Measurements from ENCODE around the gene PIMREG. TPM values are rescaled to one million over a fixed set of nuclear protein-coding genes. Genes with fewer than 3 reads are reported as not detected.

The PIMREG gene
- total RNA-seq, 2 experiments from 2014 or later: 6.8 to 17.0 TPM

- Mint-ChIP-seq H3K36me3 (no peaks in the 10 kb centered on the region), H3K27me3 (peaks cover 21% of the 10 kb centered on the region), H3K4me3 (no peak overlapping the region), H3K4me1 (peaks cover 31% of the 10 kb centered on the region), H3K27ac (no peak overlapping the region), H3K9me3 (ENCODE audit: low read depth) (no peaks in the 10 kb centered on the region)
- CTCF ChIA-PET: interaction anchor here (1.0 kb wide), 1 partner anchor 14 kb away, joined by 3 read pairs; no protein-coding TSS in a partner anchor
- ATAC-seq (no peak), DNase-seq (no peak)
Measured at GRCh38 chr17:6458460-6458950, 14.2 kb downstream of the PIMREG start.

- Mint-ChIP-seq H3K27ac (no peak overlapping the region), H3K4me3 (no peak overlapping the region), H3K27me3 (peaks cover 15% of the 10 kb centered on the region), H3K9me3 (ENCODE audit: low read depth) (no peaks in the 10 kb centered on the region), H3K4me1 (peaks cover 31% of the 10 kb centered on the region), H3K36me3 (no peaks in the 10 kb centered on the region)
- CTCF ChIA-PET: interaction anchor here (1.3 kb wide), 1 partner anchor 13 kb away, joined by 3 read pairs; no protein-coding TSS in a partner anchor
- ATAC-seq (no peak), DNase-seq (no peak)
Measured at GRCh38 chr17:6460531-6461161, 16.4 kb downstream of the PIMREG start.

- no peaks in the 10 kb centered on the region for H3K36me3 Mint-ChIP-seq
- H3K27ac Mint-ChIP-seq: no peak overlapping the region
- peaks cover 31% of the 10 kb centered on the region for H3K4me1 Mint-ChIP-seq
Measured at GRCh38 chr17:6461246-6461645, 17.0 kb downstream of the PIMREG start.

GRCh38 chr17:6461792-6462524 lies 17.7 kb downstream of the PIMREG start:
- peaks cover 10% of the 10 kb centered on the region for H3K27me3 Mint-ChIP-seq
- CTCF ChIA-PET: no interaction called here
- DNase-seq: no peak
- H3K4me1 Mint-ChIP-seq: peaks cover 26% of the 10 kb centered on the region
- no peak overlapping the region for H3K4me3 Mint-ChIP-seq
- no peak overlapping the region for H3K27ac Mint-ChIP-seq
- no peaks in the 10 kb centered on the region for H3K9me3 Mint-ChIP-seq (ENCODE audit: low read depth)
- H3K36me3 Mint-ChIP-seq: no peaks in the 10 kb centered on the region
- ATAC-seq: peak; percentile 36

More at GRCh38 chr17:6461246-6461645, 17.0 kb downstream of the PIMREG start:
- CTCF ChIA-PET: no interaction called here
- ATAC-seq: no peak
- DNase-seq: no peak
- Mint-ChIP-seq H3K27me3 (peaks cover 14% of the 10 kb centered on the region), H3K9me3 (ENCODE audit: low read depth) (no peaks in the 10 kb centered on the region), H3K4me3 (no peak overlapping the region)

GRCh38 chr17:6462692-6463091 lies 18.4 kb downstream of the PIMREG start:
- H3K9me3 Mint-ChIP-seq (ENCODE audit: low read depth): no peaks in the 10 kb centered on the region

GRCh38 chr17:6463616-6464445 lies 19.6 kb downstream of the PIMREG start:
- Mint-ChIP-seq H3K4me1 (peaks cover 23% of the 10 kb centered on the region), H3K27ac (no peak overlapping the region), H3K4me3 (no peak overlapping the region), H3K27me3 (peaks cover 7% of the 10 kb centered on the region), H3K36me3 (no peaks in the 10 kb centered on the region), H3K9me3 (ENCODE audit: low read depth) (no peaks in the 10 kb centered on the region)
- ATAC-seq: no peak
- CTCF ChIA-PET: interaction anchor here (1.3 kb wide), 1 partner anchor 10 kb away, joined by 7 read pairs; no protein-coding TSS in a partner anchor
- no peak for DNase-seq

More at GRCh38 chr17:6462692-6463091, 18.4 kb downstream of the PIMREG start:
- H3K4me1 Mint-ChIP-seq: peaks cover 23% of the 10 kb centered on the region
- no peak overlapping the region for H3K27ac Mint-ChIP-seq
- CTCF ChIA-PET: interaction anchor here (0.6 to 1.3 kb wide), 2 partner anchors 11 to 183 kb away, joined by 3 to 7 read pairs; no protein-coding TSS in a partner anchor
- DNase-seq: no peak
- ATAC-seq: no peak
- H3K27me3 Mint-ChIP-seq: peaks cover 7% of the 10 kb centered on the region
- H3K36me3 Mint-ChIP-seq: no peaks in the 10 kb centered on the region
- no peak overlapping the region for H3K4me3 Mint-ChIP-seq

GRCh38 chr17:6464446-6465041 lies 20.3 kb downstream of the PIMREG start:
- Mint-ChIP-seq H3K27ac (no peak overlapping the region), H3K4me3 (no peak overlapping the region), H3K36me3 (no peaks in the 10 kb centered on the region), H3K27me3 (peaks cover 7% of the 10 kb centered on the region), H3K4me1 (peaks cover 23% of the 10 kb centered on the region), H3K9me3 (ENCODE audit: low read depth) (no peaks in the 10 kb centered on the region)
- ATAC-seq (no peak), DNase-seq (no peak)
- CTCF ChIA-PET: no interaction called here

GRCh38 chr17:6465206-6466003 lies 21.1 kb downstream of the PIMREG start:
- H3K4me1 Mint-ChIP-seq: peaks cover 19% of the 10 kb centered on the region
- H3K4me3 Mint-ChIP-seq: no peak overlapping the region
- ATAC-seq (no peak), DNase-seq (no peak)
- CTCF ChIA-PET: no interaction called here
- no peaks in the 10 kb centered on the region for H3K36me3 Mint-ChIP-seq
- H3K27ac Mint-ChIP-seq: no peak overlapping the region
- H3K27me3 Mint-ChIP-seq: peaks cover 7% of the 10 kb centered on the region
- H3K9me3 Mint-ChIP-seq (ENCODE audit: low read depth): no peaks in the 10 kb centered on the region

- DNase-seq (no peak), ATAC-seq (no peak)
- Mint-ChIP-seq H3K9me3 (ENCODE audit: low read depth) (no peaks in the 10 kb centered on the region), H3K36me3 (no peaks in the 10 kb centered on the region), H3K27ac (no peak overlapping the region), H3K27me3 (peaks cover 4% of the 10 kb centered on the region), H3K4me1 (no peaks in the 10 kb centered on the region), H3K4me3 (no peak overlapping the region)
- CTCF ChIA-PET: no interaction called here
Measured at GRCh38 chr17:6467567-6467966, 23.3 kb downstream of the PIMREG start.

- DNase-seq: no peak
- Mint-ChIP-seq H3K36me3 (no peaks in the 10 kb centered on the region), H3K27me3 (peaks cover 4% of the 10 kb centered on the region), H3K9me3 (ENCODE audit: low read depth) (no peaks in the 10 kb centered on the region), H3K27ac (no peak overlapping the region), H3K4me1 (no peaks in the 10 kb centered on the region), H3K4me3 (no peak overlapping the region)
- ATAC-seq: no peak
- CTCF ChIA-PET: interaction anchor here (1.3 kb wide), 1 partner anchor 136 kb away, joined by 3 read pairs; no protein-coding TSS in a partner anchor
Measured at GRCh38 chr17:6468051-6468790, 24.0 kb downstream of the PIMREG start.

GRCh38 chr17:6470146-6470718 lies 26.0 kb downstream of the PIMREG start:
- no peak for ATAC-seq
- CTCF ChIA-PET: no interaction called here
- no peaks in the 10 kb centered on the region for H3K36me3 Mint-ChIP-seq

More at GRCh38 chr17:6470146-6470718, 26.0 kb downstream of the PIMREG start:
- H3K27ac Mint-ChIP-seq: no peak overlapping the region
- no peaks in the 10 kb centered on the region for H3K4me1 Mint-ChIP-seq
- H3K9me3 Mint-ChIP-seq (ENCODE audit: low read depth): no peaks in the 10 kb centered on the region
- H3K4me3 Mint-ChIP-seq: no peak overlapping the region
- H3K27me3 Mint-ChIP-seq: peaks cover 4% of the 10 kb centered on the region
- no peak for DNase-seq
